GM12878 (cell line): Measurements from ENCODE around the gene NPDC1. TPM values are rescaled to one million over a fixed set of nuclear protein-coding genes. Genes with fewer than 3 reads are reported as not detected.

Experiments
- ATAC-seq: fragments of 200-7000 bp; cut with Tn5 transposase; 3 replicates; pipeline ENCODE4 v1.9.1; 2020; ENCODE audit warnings: mild to moderate bottlenecking, moderate library complexity
- BruUV-seq: library from RNA; stranded (reverse); fragments of 400-500 nt; replicated peaks from 2 replicates; lab custom pipeline; 2021; lab: Mats Ljungman, UMichigan
- CTCF ChIA-PET: fragments of 300-600 bp; sonication (Branson Sonifier 250); formaldehyde crosslinking; extraction: SDS; loops from one replicate; lab custom pipeline; 2021; ENCODE audit warnings: inconsistent platforms; lab: Yijun Ruan, JAX
- POLR2A ChIA-PET: fragments of 350-600 bp; formaldehyde crosslinking; extraction: SDS; loops from one replicate; lab custom pipeline; 2021; ENCODE audit warnings: inconsistent platforms; lab: Charles Lee
- RAD21 ChIA-PET: fragments of 300-600 bp; sonication (Branson Sonifier 250); formaldehyde crosslinking; loops from one replicate; lab custom pipeline; 2023; ENCODE audit warnings: antibody characterized with exemption; ENCODE audit not compliant: unreplicated experiment; lab: Charles Lee
- SMC1A ChIA-PET: fragments of 300-600 bp; sonication (Branson Sonifier 250); formaldehyde crosslinking; loops from one replicate; lab custom pipeline; 2023; ENCODE audit not compliant: unreplicated experiment, uncharacterized antibody; lab: Charles Lee
- DNase-seq: peaks from one replicate; pipeline ENCODE4 v3.0.0-alpha.2; 2011; ENCODE audit warnings: low read depth, low spot score
- FAIRE-seq: peaks from 3 replicates; lab custom pipeline; 2011; peaks lifted over from hg19 to GRCh38; lab: Jason Lieb, UNC
- H2AFZ ChIP-seq: 2 replicates; pipeline ENCODE4 v1.6.0; 2011; ENCODE audit warnings: low read depth, low read length, control low read depth; ENCODE audit not compliant: control insufficient read depth
- H3K27ac ChIP-seq: 2 replicates; pipeline ENCODE4 v1.5.1; 2011; ENCODE audit warnings: control low read depth; ENCODE audit not compliant: control insufficient read depth, insufficient read depth
- H3K27me3 ChIP-seq, 2 experiments: replicated peaks in 1 of 2; 2 replicates each; pipeline versions ENCODE4 v1.6.0 to v1.6.1; 2011; ENCODE audit warnings: low read length in 1 of 2; ENCODE audit not compliant: control insufficient read depth in 2 of 2, insufficient read depth in 2 of 2
- H3K36me3 ChIP-seq, 2 experiments: 2 replicates each; pipeline ENCODE4 v1.5.1; 2011; ENCODE audit warnings: low read length in 1 of 2; ENCODE audit not compliant: control insufficient read depth in 2 of 2, insufficient read depth in 2 of 2
- H3K4me1 ChIP-seq: 2 replicates; pipeline ENCODE4 v1.6.1; 2011; ENCODE audit warnings: mild to moderate bottlenecking, low read length, moderate library complexity, mixed read lengths; ENCODE audit not compliant: control insufficient read depth, insufficient read depth
- H3K4me2 ChIP-seq: 2 replicates; pipeline ENCODE4 v1.6.0; 2011; ENCODE audit warnings: control low read depth; ENCODE audit not compliant: control insufficient read depth, insufficient read depth
- H3K4me3 ChIP-seq: fragments of 200-600 bp; sonication (generic); 2 replicates; pipeline ENCODE4 v1.5.1; 2016
- H3K79me2 ChIP-seq: 2 replicates; pipeline ENCODE4 v1.6.0; 2011; ENCODE audit warnings: low read length; ENCODE audit not compliant: control insufficient read depth, insufficient read depth
- H3K9ac ChIP-seq: 2 replicates; pipeline ENCODE4 v1.8.0; 2011; ENCODE audit warnings: low read length, control low read depth, mixed read lengths; ENCODE audit not compliant: control insufficient read depth, insufficient read depth
- H3K9me3 ChIP-seq: replicated peaks from 3 replicates; pipeline ENCODE4 v1.5.1; 2011; ENCODE audit warnings: mild to moderate bottlenecking, low read length; ENCODE audit not compliant: control insufficient read depth, insufficient read depth
- H4K20me1 ChIP-seq: 2 replicates; pipeline ENCODE4 v1.6.0; 2011; ENCODE audit not compliant: control insufficient read depth, insufficient read depth
- BACH1 ChIP-seq: fragments of 450-650 bp; IDR thresholded peaks from 2 replicates; pipeline ENCODE4 v1.6.1; 2017; ENCODE audit warnings: mild to moderate bottlenecking, borderline replicate concordance
- GATAD2B ChIP-seq: fragments of 450-650 bp; conservative IDR thresholded peaks from 2 replicates; pipeline ENCODE4 v1.6.1; 2017; ENCODE audit warnings: low read depth, mild to moderate bottlenecking, moderate library complexity
- HDAC6 ChIP-seq: fragments of 200-600 bp; sonication (generic); IDR thresholded peaks from one replicate; pipeline ENCODE4 v1.8.0; 2017; ENCODE audit warnings: antibody characterized with exemption; ENCODE audit not compliant: unreplicated experiment
- LARP7 ChIP-seq: fragments of 450-650 bp; IDR thresholded peaks from 2 replicates; pipeline ENCODE4 v1.6.1; 2017; ENCODE audit warnings: mild to moderate bottlenecking
- MXI1 ChIP-seq: fragments of 150-350 bp; IDR thresholded peaks from 2 replicates; pipeline ENCODE4 v1.6.1; 2011; ENCODE audit warnings: low read depth, mild to moderate bottlenecking, inconsistent platforms, low read length, improper control_type of control experiment
- NFIC ChIP-seq: IDR thresholded peaks from 2 replicates; pipeline ENCODE4 v1.6.1; 2012; ENCODE audit warnings: low read depth, mild to moderate bottlenecking, inconsistent platforms, low read length, moderate library complexity
- RB1 ChIP-seq: fragments of 450-650 bp; formaldehyde crosslinking; IDR thresholded peaks from 2 replicates; pipeline ENCODE4 v1.6.1; 2017; ENCODE audit warnings: mild to moderate bottlenecking, borderline replicate concordance
- WGBS: methylation state at CpG from one replicate; pipeline ENCODE4 v1.1.6; 2016; ENCODE audit warnings: low lambda C conversion rate; ENCODE audit not compliant: insufficient replicate concordance, insufficient coverage; ENCODE audit errors: missing lambda C conversion rate; 5-methylcytosine and 5-hydroxymethylcytosine counted together
- in situ Hi-C: fragments of 300-500 bp; cut with MboI; formaldehyde crosslinking; loops from 9 replicates; pipeline ENCODE4 v1.14.3; 2018; ENCODE audit warnings: mixed read lengths
- intact Hi-C: fragments of 100-400 bp; cut with micrococcal nuclease; formaldehyde crosslinking; loops from one replicate; pipeline ENCODE4 v1.14.2; 2022; ENCODE audit not compliant: unreplicated experiment
- polyA plus RNA-seq, 11 experiments: library from polyadenylated mRNA; depleted of rRNA in 4 of 11; unstranded in 6 of 11; stranded (reverse) in 5 of 11; fragments of >200 nt; fragmentation: Nextera tagmentation in 4 of 11; fragmentation: Illumina TruSeq in 1 of 11; extraction: Ambion mirVana in 4 of 11; extraction: Trizol in 1 of 11; gene quantifications; 1 replicate in 1 of 11; 2 replicates in 10 of 11; pipeline versions ENCODE4 v1.2.1 to v1.2.3, GENCODE V29; 2011 to 2016; ENCODE audit warnings: inconsistent platforms in 2 of 11, missing spikeins in 2 of 11, low read depth in 1 of 11
- total RNA-seq, 4 experiments: library from RNA; depleted of rRNA in 3 of 4; stranded (reverse); fragments of >200 nt in 3 of 4; fragmentation: Illumina TruSeq in 1 of 4; extraction: Trizol in 1 of 4; gene quantifications; 2 replicates each; pipeline versions ENCODE4 v1.2.1 to v1.2.3, GENCODE V29; 2013 to 2021
- TF ChIP-seq, protein P1 (sequence below): fragments of 450-650 bp; IDR thresholded peaks from 2 replicates; pipeline ENCODE4 v1.6.1; 2018; ENCODE audit warnings: mild to moderate bottlenecking, low read depth, moderate library complexity; ENCODE audit not compliant: partially characterized antibody
- TF ChIP-seq, protein P2 (sequence below): fragments of 450-650 bp; IDR thresholded peaks from 2 replicates; pipeline ENCODE4 v1.6.1; 2016; ENCODE audit warnings: mild to moderate bottlenecking, moderate library complexity, borderline replicate concordance
- TF ChIP-seq, protein P3 (sequence below): IDR thresholded peaks from 2 replicates; pipeline ENCODE4 v1.6.1; 2011; ENCODE audit warnings: low read depth, mild to moderate bottlenecking, low read length, moderate library complexity, borderline replicate concordance; ENCODE audit errors: extremely low read depth

NPDC1 gene
- total and polyA plus RNA-seq, 10 of the 15 experiments (the other 5 are each of a cell fraction or from before 2014, with no cell fraction given), result 0.04 to 1.7 (median 0.77) TPM; not detected in 2

DNA sequence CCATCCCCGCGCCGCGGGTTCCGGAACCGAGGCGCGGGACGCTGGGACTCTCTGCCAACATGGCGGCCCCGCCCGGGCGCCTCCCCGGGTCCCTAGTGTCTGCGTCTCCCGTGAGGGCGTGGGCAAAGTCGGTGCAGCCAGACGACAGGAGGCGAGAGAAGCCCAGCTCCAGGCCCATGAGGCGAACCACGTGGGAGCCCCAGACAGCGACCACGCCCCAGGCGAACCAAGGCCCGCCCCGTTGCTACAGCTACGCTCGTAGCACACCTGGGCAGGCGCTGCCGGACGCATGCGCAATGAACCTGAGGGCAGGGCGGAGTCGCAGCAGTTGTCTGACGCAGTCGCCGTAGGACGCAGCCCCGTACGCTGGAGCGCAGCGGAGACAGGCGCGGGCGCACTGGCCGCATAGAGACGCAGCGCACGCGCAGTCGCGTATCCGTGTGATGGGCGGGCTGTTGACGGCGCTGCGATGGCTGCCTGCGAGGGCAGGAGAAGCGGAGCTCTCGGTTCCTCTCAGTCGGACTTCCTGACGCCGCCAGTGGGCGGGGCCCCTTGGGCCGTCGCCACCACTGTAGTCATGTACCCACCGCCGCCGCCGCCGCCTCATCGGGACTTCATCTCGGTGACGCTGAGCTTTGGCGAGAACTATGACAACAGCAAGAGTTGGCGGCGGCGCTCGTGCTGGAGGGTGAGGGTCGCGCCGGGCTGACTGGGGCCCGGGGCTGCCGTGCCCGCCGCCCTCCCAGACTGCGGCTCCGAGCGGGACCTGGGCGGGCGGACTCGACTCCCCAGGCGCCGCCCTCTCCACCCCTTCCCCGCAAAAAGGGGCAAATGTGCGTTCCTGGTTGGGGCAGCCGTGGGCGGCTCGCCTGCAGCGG lies 40.8 kb upstream of the NPDC1 start, which contains the start of gene MAN1B1 (continued):
- TF ChIP-seq LARP7 (peak; percentile 71; the same call in 1 of the 2 replicates), NFIC (no peak), RB1 (peak; percentile 70; the same call in 1 of the 2 replicates), MXI1 (peak; percentile 99)
- TF ChIP-seq, protein P1, sequence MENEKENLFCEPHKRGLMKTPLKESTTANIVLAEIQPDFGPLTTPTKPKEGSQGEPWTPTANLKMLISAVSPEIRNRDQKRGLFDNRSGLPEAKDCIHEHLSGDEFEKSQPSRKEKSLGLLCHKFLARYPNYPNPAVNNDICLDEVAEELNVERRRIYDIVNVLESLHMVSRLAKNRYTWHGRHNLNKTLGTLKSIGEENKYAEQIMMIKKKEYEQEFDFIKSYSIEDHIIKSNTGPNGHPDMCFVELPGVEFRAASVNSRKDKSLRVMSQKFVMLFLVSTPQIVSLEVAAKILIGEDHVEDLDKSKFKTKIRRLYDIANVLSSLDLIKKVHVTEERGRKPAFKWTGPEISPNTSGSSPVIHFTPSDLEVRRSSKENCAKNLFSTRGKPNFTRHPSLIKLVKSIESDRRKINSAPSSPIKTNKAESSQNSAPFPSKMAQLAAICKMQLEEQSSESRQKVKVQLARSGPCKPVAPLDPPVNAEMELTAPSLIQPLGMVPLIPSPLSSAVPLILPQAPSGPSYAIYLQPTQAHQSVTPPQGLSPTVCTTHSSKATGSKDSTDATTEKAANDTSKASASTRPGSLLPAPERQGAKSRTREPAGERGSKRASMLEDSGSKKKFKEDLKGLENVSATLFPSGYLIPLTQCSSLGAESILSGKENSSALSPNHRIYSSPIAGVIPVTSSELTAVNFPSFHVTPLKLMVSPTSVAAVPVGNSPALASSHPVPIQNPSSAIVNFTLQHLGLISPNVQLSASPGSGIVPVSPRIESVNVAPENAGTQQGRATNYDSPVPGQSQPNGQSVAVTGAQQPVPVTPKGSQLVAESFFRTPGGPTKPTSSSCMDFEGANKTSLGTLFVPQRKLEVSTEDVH, result no peak

DNA sequence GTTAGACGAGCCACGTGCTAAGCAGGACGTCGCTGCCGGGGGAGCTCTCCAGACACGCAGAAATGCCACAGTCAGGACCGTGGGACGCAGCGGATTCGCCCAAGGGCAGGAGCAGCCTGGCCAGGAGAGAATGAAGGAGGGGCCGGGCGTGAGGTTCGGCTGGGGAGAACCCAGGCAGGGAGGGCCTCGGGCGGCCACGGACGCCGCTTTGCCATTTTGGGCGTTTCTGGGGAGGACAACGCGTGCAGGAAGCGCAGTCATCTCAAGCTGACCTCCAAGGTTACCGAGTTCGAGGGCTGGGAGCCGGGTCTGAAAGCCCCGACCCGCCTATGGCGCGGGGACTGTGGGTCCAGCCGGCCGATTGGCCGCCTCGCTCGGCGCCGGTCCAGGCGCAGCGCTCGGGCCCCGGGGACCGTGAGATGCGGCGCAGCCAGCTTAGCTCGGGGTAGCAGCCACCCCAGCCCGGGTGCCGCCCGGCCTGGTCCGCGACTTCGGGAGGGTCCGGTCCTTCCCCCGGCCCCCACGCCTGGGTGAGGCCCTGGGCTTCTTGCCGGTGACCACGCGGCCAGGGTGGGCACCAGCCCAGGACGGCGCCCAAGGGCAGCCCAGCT lies 40.0 kb upstream of the NPDC1 start:
- DNase-seq, result no peak
- H4K20me1 ChIP-seq, result no peaks in the 10 kb centered on the region
- H3K4me1 ChIP-seq, result peaks cover 29% of the 10 kb centered on the region
- peaks cover 10% of the 10 kb centered on the region for H3K79me2 ChIP-seq
- WGBS, result under 1% methylated on average over 50 of the region's 58 CpGs
- RAD21 ChIA-PET, result interaction anchor here (0.8 to 2.7 kb wide), 10 partner anchors 9 to 187 kb away, joined by 3 to 32 read pairs (median 8); partner anchors contain the start of genes SAPCD2 and UAP1L1
- peak overlapping the region; percentile 83 for H3K4me3 ChIP-seq
- TSS peak; percentile 93 for BruUV-seq
- peak overlapping the region; percentile 90 for H3K27ac ChIP-seq
- intact Hi-C loops, result no loop called here
- peaks cover 0 to under 1% of the 10 kb centered on the region in 2 experiments; a peak in 3 of 4 replicates for H3K36me3 ChIP-seq
- in situ Hi-C loops, result no loop called here
- peak overlapping the region; percentile 69 for H2AFZ ChIP-seq
- FAIRE-seq, result no peak
- no peaks in the 10 kb centered on the region for H3K9me3 ChIP-seq
- POLR2A ChIA-PET, result interaction anchor here (0.5 to 2.7 kb wide), 21 partner anchors 9 to 337 kb away, joined by 3 to 38 read pairs (median 5); partner anchors contain the start of genes ANAPC2, DPP7, NDOR1 and NOXA1
- H3K27me3 ChIP-seq, result no peaks in the 10 kb centered on the region
- CTCF ChIA-PET, result interaction anchor here (0.7 to 5.0 kb wide), 13 partner anchors 10 to 319 kb away, joined by 3 to 80 read pairs (median 6); partner anchors contain the start of gene SAPCD2
- peak; percentile 3 for ATAC-seq
- H3K4me2 ChIP-seq, result peak overlapping the region; percentile 95
- SMC1A ChIA-PET, result interaction anchor here (0.8 to 2.8 kb wide), 7 partner anchors 9 to 155 kb away, joined by 3 to 30 read pairs (median 6); partner anchors contain the start of genes DPP7, SAPCD2, TUBB4B and UAP1L1
- peak overlapping the region; percentile 86 for H3K9ac ChIP-seq
- peak; percentile 93 for TF ChIP-seq LARP7
- TF ChIP-seq HDAC6, result no peak
- no peak for TF ChIP-seq BACH1
- TF ChIP-seq, protein P2, sequence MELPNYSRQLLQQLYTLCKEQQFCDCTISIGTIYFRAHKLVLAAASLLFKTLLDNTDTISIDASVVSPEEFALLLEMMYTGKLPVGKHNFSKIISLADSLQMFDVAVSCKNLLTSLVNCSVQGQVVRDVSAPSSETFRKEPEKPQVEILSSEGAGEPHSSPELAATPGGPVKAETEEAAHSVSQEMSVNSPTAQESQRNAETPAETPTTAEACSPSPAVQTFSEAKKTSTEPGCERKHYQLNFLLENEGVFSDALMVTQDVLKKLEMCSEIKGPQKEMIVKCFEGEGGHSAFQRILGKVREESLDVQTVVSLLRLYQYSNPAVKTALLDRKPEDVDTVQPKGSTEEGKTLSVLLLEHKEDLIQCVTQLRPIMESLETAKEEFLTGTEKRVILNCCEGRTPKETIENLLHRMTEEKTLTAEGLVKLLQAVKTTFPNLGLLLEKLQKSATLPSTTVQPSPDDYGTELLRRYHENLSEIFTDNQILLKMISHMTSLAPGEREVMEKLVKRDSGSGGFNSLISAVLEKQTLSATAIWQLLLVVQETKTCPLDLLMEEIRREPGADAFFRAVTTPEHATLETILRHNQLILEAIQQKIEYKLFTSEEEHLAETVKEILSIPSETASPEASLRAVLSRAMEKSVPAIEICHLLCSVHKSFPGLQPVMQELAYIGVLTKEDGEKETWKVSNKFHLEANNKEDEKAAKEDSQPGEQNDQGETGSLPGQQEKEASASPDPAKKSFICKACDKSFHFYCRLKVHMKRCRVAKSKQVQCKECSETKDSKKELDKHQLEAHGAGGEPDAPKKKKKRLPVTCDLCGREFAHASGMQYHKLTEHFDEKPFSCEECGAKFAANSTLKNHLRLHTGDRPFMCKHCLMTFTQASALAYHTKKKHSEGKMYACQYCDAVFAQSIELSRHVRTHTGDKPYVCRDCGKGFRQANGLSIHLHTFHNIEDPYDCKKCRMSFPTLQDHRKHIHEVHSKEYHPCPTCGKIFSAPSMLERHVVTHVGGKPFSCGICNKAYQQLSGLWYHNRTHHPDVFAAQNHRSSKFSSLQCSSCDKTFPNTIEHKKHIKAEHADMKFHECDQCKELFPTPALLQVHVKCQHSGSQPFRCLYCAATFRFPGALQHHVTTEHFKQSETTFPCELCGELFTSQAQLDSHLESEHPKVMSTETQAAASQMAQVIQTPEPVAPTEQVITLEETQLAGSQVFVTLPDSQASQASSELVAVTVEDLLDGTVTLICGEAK, result no peak
- TF ChIP-seq, protein P3, sequence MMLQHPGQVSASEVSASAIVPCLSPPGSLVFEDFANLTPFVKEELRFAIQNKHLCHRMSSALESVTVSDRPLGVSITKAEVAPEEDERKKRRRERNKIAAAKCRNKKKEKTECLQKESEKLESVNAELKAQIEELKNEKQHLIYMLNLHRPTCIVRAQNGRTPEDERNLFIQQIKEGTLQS, result no peak
- peak; percentile 88 for TF ChIP-seq GATAD2B
